OCI-LY3 (cell line): ENCODE measurements around the gene OAS2.

Experiments
- H2AFZ ChIP-seq: fragments of 200-600, 300-600 bp; shearing (Covaris generic); 2 replicates; pipeline ENCODE4 v1.6.0; 2014; ENCODE audit warnings: antibody characterized with exemption, low read depth, low read length
- H3K27ac ChIP-seq: fragments of 200-600, 300-600 bp; sonication (generic); 2 replicates; pipeline ENCODE4 v1.5.1; 2014; ENCODE audit warnings: mild to moderate bottlenecking, low read length, moderate library complexity, mixed read lengths
- H3K27me3 ChIP-seq: fragments of 200-600, 300-600 bp; sonication (generic); 2 replicates; pipeline ENCODE4 v1.6.1; 2014; ENCODE audit warnings: low read depth, low read length, mixed read lengths
- H3K36me3 ChIP-seq: fragments of 200-600, 300-600 bp; sonication (generic); replicated peaks from 2 replicates; pipeline ENCODE3; 2014; ENCODE audit warnings: low read depth, low read length, mixed read lengths
- H3K4me1 ChIP-seq: fragments of 300-600, 200-600 bp; sonication (generic); 2 replicates; pipeline ENCODE4 v1.6.1; 2014; ENCODE audit warnings: low read length, mixed read lengths
- H3K4me2 ChIP-seq: fragments of 200-600, 300-600 bp; sonication (generic); 2 replicates; pipeline ENCODE4 v1.6.1; 2014; ENCODE audit warnings: low read length, mixed read lengths
- H3K4me3 ChIP-seq: fragments of 300-600, 200-600 bp; sonication (generic); 2 replicates; pipeline ENCODE4 v1.5.1; 2014; ENCODE audit warnings: antibody characterized with exemption, mild to moderate bottlenecking, low read length, moderate library complexity
- H3K79me2 ChIP-seq: fragments of 300-600, 200-600 bp; shearing (Covaris generic); 2 replicates; pipeline ENCODE4 v1.6.1; 2014; ENCODE audit warnings: mild to moderate bottlenecking, low read length, mixed read lengths
- H3K9ac ChIP-seq: fragments of 300-600, 200-600 bp; shearing (Covaris generic); 2 replicates; pipeline ENCODE4 v1.6.0; 2014; ENCODE audit warnings: mild to moderate bottlenecking, low read length, moderate library complexity
- H3K9me3 ChIP-seq: fragments of 200-600, 300-600 bp; shearing (Covaris generic); 2 replicates; pipeline ENCODE4 v1.6.1; 2014; ENCODE audit warnings: low read length, mixed read lengths; ENCODE audit not compliant: insufficient read depth
- H4K20me1 ChIP-seq: fragments of 200-600, 300-600 bp; sonication (generic); 2 replicates; pipeline ENCODE4 v1.6.1; 2016; ENCODE audit warnings: low read length, mixed read lengths; ENCODE audit not compliant: insufficient read depth
- EZH2phosphoT487 ChIP-seq: fragments of 200-600 bp; shearing (Covaris generic); IDR thresholded peaks from 2 replicates; pipeline ENCODE4 v1.6.1; 2018; ENCODE audit warnings: antibody characterized with exemption, mixed run types, low read depth
- TF ChIP-seq, protein P1 (sequence below): fragments of 200-600, 300-600 bp; sonication (generic); IDR thresholded peaks from 2 replicates; pipeline ENCODE4 v1.5.1; 2014; ENCODE audit warnings: antibody characterized with exemption, low read length, low read depth

Gene OAS2

DNA sequence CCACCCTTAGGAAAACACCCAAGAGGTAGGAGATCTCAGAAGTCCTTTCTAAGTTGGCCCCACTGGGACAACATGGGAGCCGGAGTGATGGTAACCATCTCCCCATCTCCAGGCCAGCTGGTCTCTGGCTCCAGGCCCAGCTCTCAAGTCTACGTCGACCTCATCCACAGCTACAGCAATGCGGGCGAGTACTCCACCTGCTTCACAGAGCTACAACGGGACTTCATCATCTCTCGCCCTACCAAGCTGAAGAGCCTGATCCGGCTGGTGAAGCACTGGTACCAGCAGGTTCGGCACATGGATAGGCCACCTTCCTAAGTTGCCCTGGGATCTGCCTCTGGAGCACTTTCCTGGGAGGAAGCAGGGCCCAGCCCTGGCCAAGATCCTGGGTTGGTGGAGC, 11.0 kb upstream of the OAS2 start:
- H3K79me2 ChIP-seq = no peaks in the 10 kb centered on the region
- no peaks in the 10 kb centered on the region for H3K4me1 ChIP-seq
- H3K9ac ChIP-seq = no peak overlapping the region
- H3K9me3 ChIP-seq = no peaks in the 10 kb centered on the region
- no peaks in the 10 kb centered on the region for H3K36me3 ChIP-seq
- H2AFZ ChIP-seq = no peak overlapping the region
- no peak for TF ChIP-seq EZH2phosphoT487
- TF ChIP-seq, protein P1, sequence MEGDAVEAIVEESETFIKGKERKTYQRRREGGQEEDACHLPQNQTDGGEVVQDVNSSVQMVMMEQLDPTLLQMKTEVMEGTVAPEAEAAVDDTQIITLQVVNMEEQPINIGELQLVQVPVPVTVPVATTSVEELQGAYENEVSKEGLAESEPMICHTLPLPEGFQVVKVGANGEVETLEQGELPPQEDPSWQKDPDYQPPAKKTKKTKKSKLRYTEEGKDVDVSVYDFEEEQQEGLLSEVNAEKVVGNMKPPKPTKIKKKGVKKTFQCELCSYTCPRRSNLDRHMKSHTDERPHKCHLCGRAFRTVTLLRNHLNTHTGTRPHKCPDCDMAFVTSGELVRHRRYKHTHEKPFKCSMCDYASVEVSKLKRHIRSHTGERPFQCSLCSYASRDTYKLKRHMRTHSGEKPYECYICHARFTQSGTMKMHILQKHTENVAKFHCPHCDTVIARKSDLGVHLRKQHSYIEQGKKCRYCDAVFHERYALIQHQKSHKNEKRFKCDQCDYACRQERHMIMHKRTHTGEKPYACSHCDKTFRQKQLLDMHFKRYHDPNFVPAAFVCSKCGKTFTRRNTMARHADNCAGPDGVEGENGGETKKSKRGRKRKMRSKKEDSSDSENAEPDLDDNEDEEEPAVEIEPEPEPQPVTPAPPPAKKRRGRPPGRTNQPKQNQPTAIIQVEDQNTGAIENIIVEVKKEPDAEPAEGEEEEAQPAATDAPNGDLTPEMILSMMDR = no peak
- no peak overlapping the region for H3K4me2 ChIP-seq
- H4K20me1 ChIP-seq = no peaks in the 10 kb centered on the region
- H3K27me3 ChIP-seq = no peaks in the 10 kb centered on the region
- no peak overlapping the region for H3K4me3 ChIP-seq
- H3K27ac ChIP-seq = no peak overlapping the region

DNA sequence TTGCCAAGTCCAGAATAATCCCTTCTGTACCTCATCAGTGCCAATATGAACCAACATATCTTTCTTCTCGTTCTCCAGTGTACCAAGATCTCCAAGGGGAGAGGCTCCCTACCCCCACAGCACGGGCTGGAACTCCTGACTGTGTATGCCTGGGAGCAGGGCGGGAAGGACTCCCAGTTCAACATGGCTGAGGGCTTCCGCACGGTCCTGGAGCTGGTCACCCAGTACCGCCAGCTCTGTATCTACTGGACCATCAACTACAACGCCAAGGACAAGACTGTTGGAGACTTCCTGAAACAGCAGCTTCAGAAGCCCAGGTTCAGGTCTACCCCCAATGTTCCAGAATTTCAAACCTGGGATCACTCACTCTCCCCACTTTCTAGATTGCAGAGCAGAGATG, 10.5 kb upstream of the OAS2 start:
- H4K20me1 ChIP-seq = no peaks in the 10 kb centered on the region
- no peak overlapping the region for H3K4me3 ChIP-seq
- no peaks in the 10 kb centered on the region for H3K79me2 ChIP-seq
- no peaks in the 10 kb centered on the region for H3K27me3 ChIP-seq
- no peak overlapping the region for H3K27ac ChIP-seq
- no peak overlapping the region for H3K4me2 ChIP-seq
- TF ChIP-seq, protein P1 = no peak
- no peak for TF ChIP-seq EZH2phosphoT487
- H3K4me1 ChIP-seq = no peaks in the 10 kb centered on the region
- H2AFZ ChIP-seq = no peak overlapping the region
- H3K9me3 ChIP-seq = no peaks in the 10 kb centered on the region
- no peak overlapping the region for H3K9ac ChIP-seq
- no peaks in the 10 kb centered on the region for H3K36me3 ChIP-seq

DNA sequence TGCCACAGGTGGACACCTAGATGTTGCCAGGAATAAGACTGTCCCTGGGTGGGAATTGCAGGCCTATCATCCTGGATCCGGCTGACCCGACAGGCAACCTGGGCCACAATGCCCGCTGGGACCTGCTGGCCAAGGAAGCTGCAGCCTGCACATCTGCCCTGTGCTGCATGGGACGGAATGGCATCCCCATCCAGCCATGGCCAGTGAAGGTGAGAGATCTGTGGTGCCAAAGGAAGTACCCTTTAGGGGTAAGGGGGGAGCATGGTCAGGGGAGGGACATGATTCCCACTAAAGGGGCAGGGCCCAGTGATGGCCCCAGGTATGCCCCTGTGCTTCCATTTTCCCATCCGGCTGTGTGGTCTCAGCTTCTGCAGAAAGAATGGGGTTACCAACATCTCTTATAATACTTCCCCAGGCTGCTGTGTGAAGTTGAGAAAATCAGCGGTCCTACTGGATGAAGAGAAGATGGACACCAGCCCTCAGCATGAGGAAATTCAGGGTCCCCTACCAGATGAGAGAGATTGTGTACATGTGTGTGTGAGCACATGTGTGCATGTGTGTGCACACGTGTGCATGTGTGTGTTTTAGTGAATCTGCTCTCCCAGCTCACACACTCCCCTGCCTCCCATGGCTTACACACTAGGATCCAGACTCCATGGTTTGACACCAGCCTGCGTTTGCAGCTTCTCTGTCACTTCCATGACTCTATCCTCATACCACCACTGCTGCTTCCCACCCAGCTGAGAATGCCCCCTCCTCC, 8.6 kb upstream of the OAS2 start:
- Histone ChIP-seq H3K79me2 (no peaks in the 10 kb centered on the region), H3K36me3 (no peaks in the 10 kb centered on the region), H3K27ac (no peak overlapping the region), H3K4me3 (no peak overlapping the region), H4K20me1 (no peaks in the 10 kb centered on the region), H3K4me1 (peaks cover 4% of the 10 kb centered on the region; the same call in 1 of the 2 replicates), H3K4me2 (no peak overlapping the region), H3K27me3 (no peaks in the 10 kb centered on the region), H2AFZ (no peak overlapping the region), H3K9me3 (no peaks in the 10 kb centered on the region), H3K9ac (no peak overlapping the region)
- TF ChIP-seq, protein P1 = no peak
- no peak for TF ChIP-seq EZH2phosphoT487

DNA sequence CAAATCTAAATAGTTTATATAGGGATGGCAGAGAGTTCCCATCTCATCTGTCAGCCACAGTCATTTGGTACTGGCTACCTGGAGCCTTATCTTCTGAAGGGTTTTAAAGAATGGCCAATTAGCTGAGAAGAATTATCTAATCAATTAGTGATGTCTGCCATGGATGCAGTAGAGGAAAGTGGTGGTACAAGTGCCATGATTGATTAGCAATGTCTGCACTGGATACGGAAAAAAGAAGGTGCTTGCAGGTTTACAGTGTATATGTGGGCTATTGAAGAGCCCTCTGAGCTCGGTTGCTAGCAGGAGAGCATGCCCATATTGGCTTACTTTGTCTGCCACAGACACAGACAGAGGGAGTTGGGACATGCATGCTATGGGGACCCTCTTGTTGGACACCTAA, 7.9 kb upstream of the OAS2 start:
- TF ChIP-seq, protein P1 = no peak
- no peak for TF ChIP-seq EZH2phosphoT487
- no peak overlapping the region for H2AFZ ChIP-seq
- no peak overlapping the region for H3K4me3 ChIP-seq
- H3K9ac ChIP-seq = no peak overlapping the region
- H4K20me1 ChIP-seq = no peaks in the 10 kb centered on the region
- H3K4me2 ChIP-seq = no peak overlapping the region
- peaks cover 4% of the 10 kb centered on the region; the same call in 1 of the 2 replicates for H3K4me1 ChIP-seq
- no peak overlapping the region for H3K27ac ChIP-seq
- H3K36me3 ChIP-seq = no peaks in the 10 kb centered on the region
- H3K27me3 ChIP-seq = no peaks in the 10 kb centered on the region
- H3K9me3 ChIP-seq = no peaks in the 10 kb centered on the region
- H3K79me2 ChIP-seq = no peaks in the 10 kb centered on the region
